PC-9 (cell line): ENCODE measurements around the gene DYNC1H1. TPM values are rescaled to one million over a fixed set of nuclear protein-coding genes. Genes with fewer than 3 reads are reported as not detected.

Experiments
- BruUV-seq: library from RNA; stranded (reverse); fragments of 400-500 nt; replicated peaks from 2 replicates; lab custom pipeline; 2021; lab: Mats Ljungman, UMichigan
- CTCF ChIA-PET: fragments of 300-600 bp; sonication (Branson Sonifier 250); formaldehyde crosslinking; loops from one replicate; lab custom pipeline; 2022; ENCODE audit warnings: antibody characterized with exemption; lab: Charles Lee
- POLR2A ChIA-PET: fragments of 300-600 bp; sonication (Branson Sonifier 250); formaldehyde crosslinking; loops from one replicate; lab custom pipeline; 2022; ENCODE audit warnings: antibody characterized with exemption; ENCODE audit not compliant: unreplicated experiment; lab: Charles Lee
- DNase-seq, 2 experiments: peaks; one replicate each; pipeline versions ENCODE4 v3.0.0 to v3.0.0-alpha.2; 2015 to 2022; ENCODE audit warnings: mixed read lengths in 1 of 2
- H2AFZ ChIP-seq: fragments of 200-600 bp; sonication (generic); 2 replicates; pipeline ENCODE4 v1.8.1; 2017; ENCODE audit warnings: antibody characterized with exemption
- H3F3A ChIP-seq: fragments of 200-600 bp; sonication (generic); 2 replicates; pipeline ENCODE4 v1.8.1; 2017; ENCODE audit warnings: antibody characterized with exemption, mild to moderate bottlenecking, low read depth; ENCODE audit not compliant: insufficient read depth
- H3K27ac ChIP-seq: fragments of 200-600 bp; sonication (generic); 2 replicates; pipeline ENCODE4 v1.6.1; 2016; ENCODE audit warnings: mixed run types
- H3K27me3 ChIP-seq: fragments of 200-600 bp; sonication (generic); 2 replicates; pipeline ENCODE4 v1.6.1; 2016; ENCODE audit warnings: low read depth, mixed run types; ENCODE audit not compliant: insufficient read depth
- H3K36me3 ChIP-seq: fragments of 200-600 bp; sonication (generic); 2 replicates; pipeline ENCODE4 v1.6.1; 2016; ENCODE audit warnings: low read depth, mixed run types
- H3K4me1 ChIP-seq: fragments of 200-600 bp; sonication (generic); replicated peaks from 2 replicates; pipeline ENCODE4 v1.6.1; 2016; ENCODE audit warnings: mixed run types; ENCODE audit not compliant: insufficient read depth
- H3K4me2 ChIP-seq: fragments of 200-600 bp; sonication (generic); 2 replicates; pipeline ENCODE4 v1.6.1; 2017; ENCODE audit warnings: mixed run types
- H3K4me3 ChIP-seq: fragments of 200-600 bp; sonication (generic); 2 replicates; pipeline ENCODE4 v1.6.1; 2016; ENCODE audit warnings: mixed run types
- H3K79me2 ChIP-seq: fragments of 200-600 bp; sonication (generic); 2 replicates; pipeline ENCODE4 v1.6.1; 2017; ENCODE audit warnings: low read depth, mixed run types
- H3K9me2 ChIP-seq: fragments of 200-600 bp; sonication (generic); 2 replicates; pipeline ENCODE4 v1.8.1; 2017; ENCODE audit warnings: mild to moderate bottlenecking; ENCODE audit not compliant: insufficient read depth
- H3K9me3 ChIP-seq: fragments of 200-600 bp; sonication (generic); 2 replicates; pipeline ENCODE4 v1.8.1; 2016; ENCODE audit warnings: low read depth; ENCODE audit not compliant: insufficient read depth
- H4K20me1 ChIP-seq: fragments of 200-600 bp; sonication (generic); 2 replicates; pipeline ENCODE4 v1.8.1; 2017; ENCODE audit not compliant: insufficient read depth
- EZH2 ChIP-seq: fragments of 200-600 bp; sonication (generic); IDR thresholded peaks from 2 replicates; pipeline ENCODE4 v1.8.0; 2017; ENCODE audit warnings: antibody characterized with exemption, low read depth
- intact Hi-C: fragments of 100-400 bp; cut with micrococcal nuclease; formaldehyde crosslinking; loops from one replicate; pipeline ENCODE4 v1.10.0; 2022; ENCODE audit not compliant: unreplicated experiment
- total RNA-seq: library from RNA; stranded (reverse); gene quantifications from 2 replicates; pipeline ENCODE4 v1.2.3, GENCODE V29; 2021
- TF ChIP-seq, protein P1 (sequence below): fragments of 200-600 bp; sonication (generic); conservative IDR thresholded peaks from 2 replicates; pipeline ENCODE4 v1.6.1; 2017; ENCODE audit warnings: mixed run types, antibody characterized with exemption, mild to moderate bottlenecking, moderate library complexity

Gene DYNC1H1
- total RNA-seq, 1 experiment from 2014 or later = 1,268 TPM

DNA sequence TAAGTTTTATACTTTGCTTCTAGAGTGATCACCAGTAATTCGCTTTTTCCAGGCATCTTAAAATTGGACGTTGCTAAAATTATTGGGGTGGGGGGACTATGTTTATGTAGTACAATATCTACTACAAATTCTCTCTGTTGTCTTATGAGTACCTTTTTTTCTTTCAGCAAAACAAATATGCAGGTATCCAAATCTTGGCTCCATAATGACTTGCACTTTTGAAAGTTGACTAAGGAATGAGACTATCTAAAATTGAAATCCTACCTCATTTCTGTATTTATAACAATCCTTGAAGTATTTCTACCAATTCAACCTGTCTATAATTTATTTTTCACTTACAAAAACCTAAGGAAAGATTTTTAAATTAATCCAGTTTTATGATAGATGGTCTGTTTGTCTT is 2.4 kb downstream of the DYNC1H1 start:
- no TSS peak for BruUV-seq
- H3K9me2 ChIP-seq = no peaks in the 10 kb centered on the region
- no peak for TF ChIP-seq EZH2
- no peaks in the 10 kb centered on the region for H3K27me3 ChIP-seq
- H2AFZ ChIP-seq = no peak overlapping the region
- DNase-seq = no peak
- intact Hi-C loops = loop anchor here (10.0 kb wide), 1 partner anchor 548 kb away; no protein-coding TSS in a partner anchor
- peak overlapping the region; percentile 76 for H3K4me3 ChIP-seq
- H3K9me3 ChIP-seq = no peaks in the 10 kb centered on the region
- peak overlapping the region; percentile 85 for H3K4me2 ChIP-seq
- H3K79me2 ChIP-seq = peaks cover 77% of the 10 kb centered on the region
- peaks cover 25% of the 10 kb centered on the region for H3K36me3 ChIP-seq
- H3K27ac ChIP-seq = peak overlapping the region; percentile 75
- ChIA-PET CTCF (interaction anchor here (0.6 to 0.7 kb wide), 2 partner anchors 128 to 193 kb away, joined by 4 to 8 read pairs; no protein-coding TSS in a partner anchor), POLR2A (no interaction called here)
- H3F3A ChIP-seq = peaks cover 53% of the 10 kb centered on the region
- H3K4me1 ChIP-seq = peaks cover 75% of the 10 kb centered on the region
- no peaks in the 10 kb centered on the region for H4K20me1 ChIP-seq

DNA sequence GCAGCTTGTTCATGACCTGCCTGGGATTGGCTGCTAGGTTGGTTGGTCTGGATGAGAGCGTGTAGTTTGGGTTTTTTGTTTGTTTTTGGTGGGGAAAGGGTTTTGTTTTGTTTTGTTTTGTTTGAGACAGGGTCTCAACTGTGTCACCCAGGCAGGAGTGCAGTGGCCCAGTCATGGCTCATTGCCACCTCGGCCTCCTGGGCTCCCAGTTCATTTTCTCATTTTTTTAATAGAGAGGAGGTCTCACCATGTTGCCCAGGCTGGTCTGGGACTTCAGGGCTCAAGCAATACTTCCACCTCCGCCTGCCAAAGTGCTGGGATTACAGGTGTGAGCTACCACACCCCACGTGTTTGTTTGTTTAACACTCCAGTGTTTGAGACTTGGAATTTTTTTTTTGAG is 3.8 kb downstream of the DYNC1H1 start:
- H3K79me2 ChIP-seq = peaks cover 88% of the 10 kb centered on the region
- no peak for DNase-seq
- H3K4me2 ChIP-seq = peak overlapping the region; percentile 85
- H3K4me1 ChIP-seq = peaks cover 73% of the 10 kb centered on the region
- peak overlapping the region; percentile 75 for H3K27ac ChIP-seq
- H3F3A ChIP-seq = peaks cover 54% of the 10 kb centered on the region
- TF ChIP-seq, protein P1, sequence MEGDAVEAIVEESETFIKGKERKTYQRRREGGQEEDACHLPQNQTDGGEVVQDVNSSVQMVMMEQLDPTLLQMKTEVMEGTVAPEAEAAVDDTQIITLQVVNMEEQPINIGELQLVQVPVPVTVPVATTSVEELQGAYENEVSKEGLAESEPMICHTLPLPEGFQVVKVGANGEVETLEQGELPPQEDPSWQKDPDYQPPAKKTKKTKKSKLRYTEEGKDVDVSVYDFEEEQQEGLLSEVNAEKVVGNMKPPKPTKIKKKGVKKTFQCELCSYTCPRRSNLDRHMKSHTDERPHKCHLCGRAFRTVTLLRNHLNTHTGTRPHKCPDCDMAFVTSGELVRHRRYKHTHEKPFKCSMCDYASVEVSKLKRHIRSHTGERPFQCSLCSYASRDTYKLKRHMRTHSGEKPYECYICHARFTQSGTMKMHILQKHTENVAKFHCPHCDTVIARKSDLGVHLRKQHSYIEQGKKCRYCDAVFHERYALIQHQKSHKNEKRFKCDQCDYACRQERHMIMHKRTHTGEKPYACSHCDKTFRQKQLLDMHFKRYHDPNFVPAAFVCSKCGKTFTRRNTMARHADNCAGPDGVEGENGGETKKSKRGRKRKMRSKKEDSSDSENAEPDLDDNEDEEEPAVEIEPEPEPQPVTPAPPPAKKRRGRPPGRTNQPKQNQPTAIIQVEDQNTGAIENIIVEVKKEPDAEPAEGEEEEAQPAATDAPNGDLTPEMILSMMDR = no peak
- TF ChIP-seq EZH2 = no peak
- H2AFZ ChIP-seq = no peak overlapping the region
- no peaks in the 10 kb centered on the region for H3K9me3 ChIP-seq
- ChIA-PET POLR2A (interaction anchor here (0.5 kb wide), 1 partner anchor 107 kb away, joined by 7 read pairs; no protein-coding TSS in a partner anchor), CTCF (interaction anchor here (0.6 kb wide), 1 partner anchor 129 kb away, joined by 3 read pairs; no protein-coding TSS in a partner anchor)
- peaks cover 25% of the 10 kb centered on the region for H3K36me3 ChIP-seq
- no peaks in the 10 kb centered on the region for H4K20me1 ChIP-seq
- intact Hi-C loops = loop anchor here (10.0 kb wide), 1 partner anchor 547 kb away; no protein-coding TSS in a partner anchor
- H3K4me3 ChIP-seq = no peak overlapping the region
- no peaks in the 10 kb centered on the region for H3K9me2 ChIP-seq
- no TSS peak for BruUV-seq
- no peaks in the 10 kb centered on the region for H3K27me3 ChIP-seq

DNA sequence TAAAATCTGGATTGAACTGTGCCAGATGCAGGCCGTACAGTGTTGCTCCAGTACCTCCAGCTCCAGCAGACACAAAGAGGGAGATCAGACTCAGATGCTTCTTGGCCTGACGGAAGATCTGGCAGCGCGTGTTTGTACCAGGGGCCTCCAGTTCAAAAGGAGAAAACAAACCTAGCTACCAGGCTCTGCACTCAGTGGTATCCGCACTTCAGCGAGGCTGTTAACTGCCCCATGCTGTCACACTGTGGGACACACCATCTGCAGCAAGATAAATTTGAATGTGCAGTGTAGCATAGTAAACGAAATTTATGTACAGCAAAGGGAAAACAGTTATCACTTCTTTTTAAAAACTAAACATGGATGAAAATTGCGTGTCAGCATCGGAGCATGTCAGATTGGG is 5.1 kb downstream of the DYNC1H1 start:
- Histone ChIP-seq H3K4me2 (no peak overlapping the region), H3F3A (peaks cover 57% of the 10 kb centered on the region), H3K4me1 (peaks cover 80% of the 10 kb centered on the region), H3K27ac (peak overlapping the region; percentile 96), H3K9me3 (no peaks in the 10 kb centered on the region), H3K4me3 (no peak overlapping the region), H3K27me3 (no peaks in the 10 kb centered on the region), H3K9me2 (no peaks in the 10 kb centered on the region), H4K20me1 (no peaks in the 10 kb centered on the region), H3K36me3 (peaks cover 29% of the 10 kb centered on the region), H2AFZ (no peak overlapping the region), H3K79me2 (peaks cover 96% of the 10 kb centered on the region)
- POLR2A ChIA-PET = no interaction called here
- no peak for DNase-seq
- no TSS peak for BruUV-seq
- TF ChIP-seq, protein P1 = no peak
- no peak for TF ChIP-seq EZH2
- intact Hi-C loops = loop anchor here (10.0 kb wide), 1 partner anchor 545 kb away; no protein-coding TSS in a partner anchor
- CTCF ChIA-PET = no interaction called here
